Stimulated activated CD8-positive, alpha-beta memory T cell treated with anti-CD3 and anti-CD28 coated beads, Interleukin-12 subunit alpha, Interleukin-12 subunit beta, amount 100 ng/mL, for 24 hours (primary cell): Measurements from ENCODE around the gene SH3BP1.
"Not testable (repeated sequence)": the region's sequence is repeated elsewhere in the genome, so short reads cannot be mapped to it uniquely, and the experiment has no call there.

Experiments used
- DNase-seq: peaks from one replicate; pipeline ENCODE4 v3.0.0-alpha.2; 2020; ENCODE audit errors: extremely low read depth

SH3BP1 gene, protein sequence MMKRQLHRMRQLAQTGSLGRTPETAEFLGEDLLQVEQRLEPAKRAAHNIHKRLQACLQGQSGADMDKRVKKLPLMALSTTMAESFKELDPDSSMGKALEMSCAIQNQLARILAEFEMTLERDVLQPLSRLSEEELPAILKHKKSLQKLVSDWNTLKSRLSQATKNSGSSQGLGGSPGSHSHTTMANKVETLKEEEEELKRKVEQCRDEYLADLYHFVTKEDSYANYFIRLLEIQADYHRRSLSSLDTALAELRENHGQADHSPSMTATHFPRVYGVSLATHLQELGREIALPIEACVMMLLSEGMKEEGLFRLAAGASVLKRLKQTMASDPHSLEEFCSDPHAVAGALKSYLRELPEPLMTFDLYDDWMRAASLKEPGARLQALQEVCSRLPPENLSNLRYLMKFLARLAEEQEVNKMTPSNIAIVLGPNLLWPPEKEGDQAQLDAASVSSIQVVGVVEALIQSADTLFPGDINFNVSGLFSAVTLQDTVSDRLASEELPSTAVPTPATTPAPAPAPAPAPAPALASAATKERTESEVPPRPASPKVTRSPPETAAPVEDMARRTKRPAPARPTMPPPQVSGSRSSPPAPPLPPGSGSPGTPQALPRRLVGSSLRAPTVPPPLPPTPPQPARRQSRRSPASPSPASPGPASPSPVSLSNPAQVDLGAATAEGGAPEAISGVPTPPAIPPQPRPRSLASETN

DNA sequence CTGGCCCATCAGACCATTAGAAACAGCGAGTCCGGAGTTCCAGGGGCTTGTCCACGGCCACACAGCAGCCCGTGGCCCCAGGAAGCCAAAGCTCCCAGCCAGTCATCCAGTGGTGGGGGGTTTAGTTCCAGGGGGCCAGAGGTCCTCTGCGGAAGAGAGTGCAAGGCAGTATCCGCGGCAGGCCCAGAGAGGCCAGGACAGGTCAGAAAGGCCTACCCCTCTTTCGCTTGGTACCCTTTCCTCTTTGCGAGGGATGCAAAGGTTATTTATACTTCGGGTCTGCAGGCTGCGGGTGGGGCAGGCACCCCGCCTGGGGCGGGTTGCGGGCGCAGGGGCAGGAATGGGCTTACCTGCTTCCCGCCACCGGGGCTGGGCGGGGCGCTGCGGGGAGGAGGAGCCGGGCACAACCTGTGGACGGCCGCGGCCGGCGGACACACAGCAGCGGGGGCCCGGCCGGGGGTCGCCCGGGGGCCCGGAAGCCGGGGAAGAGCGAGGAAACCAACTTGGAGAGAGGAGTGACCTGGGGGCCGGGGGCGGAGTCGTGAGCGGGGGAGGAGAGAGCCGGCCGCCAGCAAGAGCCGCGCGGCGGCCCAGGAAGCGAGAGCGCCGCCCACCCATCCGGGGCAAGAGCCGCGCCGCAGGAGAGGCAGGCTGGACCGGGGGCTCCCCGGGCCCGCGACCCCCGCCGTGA is at the start of gene SH3BP1:
Gene SH3BP1, plus strand, starts transcription at position 600 of the 691 bp plus-strand sequence. CDS start 119 bp downstream, outside the sequence.
- no peak for DNase-seq

DNA sequence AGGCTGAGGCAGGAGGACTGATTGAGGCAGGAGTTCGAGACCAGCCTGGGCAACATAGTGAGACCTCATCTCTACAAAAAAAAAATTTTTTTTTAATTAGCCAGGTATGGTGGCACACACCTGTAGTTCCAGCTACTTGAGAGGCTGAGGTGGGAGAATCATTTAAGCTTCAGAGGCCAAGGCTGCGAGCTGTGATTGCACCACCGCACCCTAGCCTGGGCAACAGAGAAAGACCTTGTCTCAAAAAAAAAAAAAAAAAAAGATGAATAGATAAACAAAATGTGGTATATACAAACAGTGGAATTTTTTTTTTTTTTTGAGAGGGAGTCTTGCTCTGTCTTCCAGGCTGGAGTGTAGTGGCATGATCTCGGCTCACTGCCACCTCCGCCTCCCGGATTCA is 48.4 kb upstream of the SH3BP1 start:
- DNase-seq = not testable (repeated sequence)

DNA sequence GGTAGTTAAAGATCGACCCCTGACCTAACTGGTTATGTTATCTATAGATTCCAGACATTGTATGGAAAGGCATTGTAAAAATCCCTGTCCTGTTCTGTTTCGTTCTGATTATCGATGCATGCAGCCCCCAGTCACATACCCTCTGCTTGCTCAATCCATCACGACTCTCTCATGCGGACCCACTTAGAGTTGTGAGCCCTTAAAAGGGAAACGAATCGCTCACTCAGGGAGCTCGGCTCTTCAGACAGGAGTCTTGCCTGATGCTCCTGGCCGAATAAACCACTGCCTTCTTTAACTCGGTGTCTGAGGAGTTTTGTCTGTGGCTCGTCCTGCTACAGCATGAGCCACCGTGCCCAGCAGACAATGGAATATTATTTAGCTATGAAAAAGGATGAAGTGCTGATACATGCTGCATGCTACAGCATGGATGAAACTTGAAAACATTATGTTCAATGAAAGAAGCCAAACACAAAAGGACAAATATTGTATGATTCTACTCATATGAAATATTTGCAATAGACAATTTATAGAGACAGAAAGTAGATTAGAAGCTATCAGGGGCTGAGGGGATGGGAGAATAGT is 47.6 kb upstream of the SH3BP1 start:
- DNase-seq = no peak

DNA sequence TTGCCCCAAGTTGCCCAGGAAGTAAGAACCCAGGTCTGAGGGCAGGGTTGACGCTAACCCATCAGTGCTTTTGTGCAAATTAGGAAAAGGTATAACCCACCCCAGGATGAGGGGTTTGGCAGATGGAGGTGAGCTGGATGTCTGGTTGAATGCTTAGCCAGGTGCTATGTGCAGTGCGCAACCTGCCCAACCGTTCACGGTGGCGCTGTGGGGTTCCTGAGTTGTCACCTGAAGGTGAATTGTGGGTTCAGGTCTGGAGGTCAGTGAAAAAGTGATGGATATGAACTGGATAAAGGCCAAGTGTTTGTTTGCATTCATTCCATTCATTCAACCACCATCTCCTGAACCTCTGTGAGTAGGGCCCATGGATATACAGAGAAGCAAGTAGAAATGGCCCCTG is 45.2 kb upstream of the SH3BP1 start:
- DNase-seq = no peak

DNA sequence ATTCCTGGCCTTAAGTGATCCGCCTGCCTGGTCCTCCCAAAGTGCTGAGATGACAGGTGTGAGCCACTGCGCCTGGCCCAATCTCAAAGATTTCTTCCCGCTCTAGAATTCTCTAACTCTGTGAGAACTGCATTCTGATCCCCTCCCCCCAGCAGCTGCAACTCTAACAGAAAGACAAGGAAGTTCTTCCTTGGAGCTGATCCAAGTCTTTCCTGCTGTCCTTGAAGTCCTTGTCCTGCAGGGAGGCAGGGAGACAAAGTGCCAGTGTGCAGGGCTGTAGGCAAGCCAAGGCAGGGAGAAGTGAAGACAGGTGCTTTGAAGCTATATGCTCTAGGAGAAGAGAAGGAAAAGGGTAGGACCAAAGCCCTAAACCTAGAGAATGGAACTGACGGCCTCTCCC is 40.3 kb upstream of the SH3BP1 start:
- no peak for DNase-seq

DNA sequence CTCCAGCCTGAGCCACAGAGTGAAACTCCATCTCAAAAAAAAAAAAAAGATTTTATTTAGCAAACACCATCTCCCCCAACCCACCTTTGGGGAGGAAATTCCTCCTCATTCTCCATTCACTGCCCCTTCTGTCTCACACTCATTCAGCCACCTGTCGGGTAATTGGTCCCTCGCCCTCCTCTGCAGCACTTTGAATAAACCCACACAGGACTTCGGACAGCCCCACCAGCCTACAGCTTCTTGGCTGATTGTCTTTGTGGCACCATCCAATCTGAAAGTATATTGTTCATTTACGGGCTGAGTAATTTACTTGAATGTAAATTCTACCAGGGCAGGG is 38.3 kb upstream of the SH3BP1 start:
- no peak for DNase-seq

DNA sequence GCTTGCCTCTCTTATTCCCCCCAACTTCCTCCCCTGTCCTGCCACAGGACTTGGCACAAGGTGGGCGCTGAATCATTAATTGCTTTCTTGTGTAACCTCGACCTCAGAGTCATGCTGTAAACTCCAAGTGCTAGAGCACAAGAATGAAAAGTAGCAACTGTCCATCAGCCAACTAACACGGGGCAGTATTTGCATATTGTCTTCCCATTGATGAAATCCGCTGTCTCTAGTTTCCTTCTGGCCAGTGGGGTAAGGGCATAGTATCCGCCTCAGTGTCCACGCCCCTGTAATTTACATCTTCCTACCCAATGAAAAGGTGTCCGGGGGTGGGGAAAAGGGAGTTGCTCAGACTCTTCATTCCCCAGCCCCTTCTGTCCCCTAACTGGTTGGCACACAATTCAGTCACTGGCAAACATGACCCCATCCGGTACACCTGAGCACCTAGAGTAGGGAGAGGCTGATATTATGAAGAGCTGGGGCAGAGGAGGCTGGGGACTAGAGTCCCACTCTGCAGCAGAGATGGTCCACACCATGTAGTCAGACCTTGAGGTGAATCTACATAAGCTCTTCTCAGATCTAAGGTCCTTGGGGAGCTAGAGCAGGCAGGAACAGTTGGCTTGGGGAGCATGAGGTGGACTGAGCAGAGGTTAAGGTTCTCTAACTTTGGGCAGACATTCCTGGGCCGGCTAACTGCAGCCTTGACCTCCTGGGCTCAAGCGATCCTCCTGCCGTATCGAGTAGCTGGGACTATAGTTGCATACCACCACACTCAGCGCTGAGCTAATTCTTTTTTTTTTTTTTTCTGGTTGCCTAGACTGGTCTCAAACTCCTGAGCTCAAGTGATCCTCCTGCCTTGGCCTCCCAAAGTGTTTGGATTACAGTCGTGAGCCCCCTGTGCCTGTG is 37.7 kb upstream of the SH3BP1 start:
- no peak for DNase-seq

DNA sequence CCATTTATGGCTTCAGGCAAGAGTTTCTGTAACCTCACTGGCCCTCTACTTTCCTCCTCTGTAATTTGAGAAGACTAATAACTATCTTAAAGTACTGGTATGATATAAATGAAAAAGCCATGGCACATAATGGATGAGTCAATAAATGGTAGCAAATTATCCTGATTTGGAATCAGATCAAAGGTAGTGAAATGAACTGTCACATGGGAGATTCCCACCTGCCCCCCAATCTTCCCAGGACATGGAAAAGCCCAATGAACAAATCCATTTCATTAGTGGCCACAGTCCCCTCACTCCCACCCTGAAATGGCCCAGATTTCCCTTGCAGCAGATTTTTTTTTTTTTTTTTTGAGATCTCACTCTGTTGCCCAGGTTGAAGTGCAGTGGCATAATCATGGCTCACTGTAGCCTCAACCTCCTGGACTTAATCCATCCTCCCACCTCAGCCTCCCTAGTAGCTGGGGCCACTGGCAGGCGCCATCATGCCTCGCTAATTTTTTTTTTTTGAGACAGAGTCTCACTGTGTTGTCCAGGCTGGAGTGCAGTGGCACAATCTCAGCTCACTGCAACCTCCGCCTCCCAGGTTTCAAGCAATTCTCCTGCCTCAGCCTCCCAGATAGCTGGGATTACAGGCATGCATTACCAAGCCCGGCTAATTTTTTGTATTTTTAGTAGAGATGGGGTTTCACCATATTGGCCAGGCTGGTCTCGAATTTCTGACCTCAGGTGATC is 36.8 kb upstream of the SH3BP1 start:
- DNase-seq = not testable (repeated sequence)

DNA sequence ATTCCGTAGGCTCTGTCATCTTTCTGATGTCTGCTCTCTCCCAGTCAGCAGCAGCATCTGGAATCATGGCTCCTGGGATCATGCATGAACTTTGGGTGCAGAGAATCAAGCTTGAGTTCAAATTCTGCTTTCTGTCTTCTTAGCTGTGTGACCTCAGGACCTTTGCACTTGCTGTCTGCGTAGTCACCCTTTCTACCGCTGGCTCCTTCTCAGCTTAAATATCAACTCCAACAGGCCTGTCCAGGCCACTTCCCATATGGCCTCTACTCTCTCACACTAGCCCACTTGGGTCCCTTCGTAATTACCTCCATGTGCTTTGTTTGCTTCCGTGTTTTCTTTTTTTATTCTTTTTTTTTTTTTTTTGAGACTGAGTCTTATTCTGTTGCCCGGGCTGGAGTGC is 35.4 kb upstream of the SH3BP1 start:
- DNase-seq = no peak

DNA sequence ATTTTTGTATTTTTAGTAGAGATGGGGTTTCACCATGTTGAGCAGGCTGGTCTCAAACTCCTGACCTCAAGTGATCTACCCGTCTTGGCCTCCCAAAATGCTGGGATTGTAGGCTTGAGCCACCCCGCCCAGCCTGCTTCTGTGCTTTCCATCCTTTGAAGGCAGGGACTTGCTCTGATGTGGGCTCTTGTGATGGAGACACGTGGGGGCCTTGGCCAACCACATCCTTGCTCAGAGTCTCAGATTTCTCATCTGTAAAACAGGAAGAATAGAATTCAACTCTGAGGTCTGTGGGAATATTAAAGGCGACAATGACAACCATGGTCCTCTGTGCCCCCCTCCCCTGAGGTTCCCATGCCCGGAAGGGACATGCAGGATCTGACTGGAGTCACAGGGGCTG is 34.6 kb upstream of the SH3BP1 start:
- no peak for DNase-seq

DNA sequence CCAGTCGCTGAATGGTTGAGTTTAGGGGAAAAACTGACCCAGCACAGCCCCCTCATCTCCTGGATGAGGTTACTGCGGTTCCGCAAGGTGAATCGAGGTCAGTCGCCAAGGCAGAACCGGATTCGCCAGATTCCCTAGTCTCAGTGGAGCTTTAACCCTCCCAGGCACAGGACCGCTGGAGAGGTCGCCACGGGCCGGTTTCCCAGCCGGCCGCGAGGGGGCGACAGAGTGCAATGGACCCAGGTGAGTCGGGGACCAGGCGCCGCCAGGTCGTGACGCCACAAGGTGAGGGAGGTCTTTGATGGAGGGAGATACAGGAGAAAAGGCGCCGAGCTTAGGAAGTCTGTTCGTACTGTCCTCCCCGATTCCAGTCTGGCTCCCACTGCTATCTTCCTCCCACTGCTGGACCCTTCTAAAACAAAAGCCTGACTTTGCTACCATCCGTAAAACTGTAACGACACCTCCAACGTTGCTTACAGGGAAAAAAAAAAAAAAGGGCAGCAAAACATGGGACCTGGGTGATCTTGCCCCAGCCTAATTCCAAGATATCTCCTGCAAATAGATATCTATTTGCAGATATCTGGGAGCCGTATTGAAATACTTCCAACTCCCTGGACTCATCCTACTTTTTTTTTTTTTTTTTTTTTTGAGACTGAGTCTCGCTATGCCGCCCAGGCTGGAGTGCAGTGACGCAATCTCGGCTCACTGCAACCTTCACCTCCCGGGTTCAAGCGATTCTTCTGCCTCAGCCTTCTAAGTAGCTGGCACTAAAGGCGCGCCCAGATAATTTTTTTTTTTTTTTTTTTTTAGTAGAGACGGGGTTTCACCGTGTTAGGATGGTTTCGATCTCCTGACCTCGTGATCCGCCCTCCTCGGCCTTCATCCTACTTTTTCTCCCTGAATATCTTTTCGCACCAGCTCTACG is 32.2 kb upstream of the SH3BP1 start:
- DNase-seq = peak; percentile 72

DNA sequence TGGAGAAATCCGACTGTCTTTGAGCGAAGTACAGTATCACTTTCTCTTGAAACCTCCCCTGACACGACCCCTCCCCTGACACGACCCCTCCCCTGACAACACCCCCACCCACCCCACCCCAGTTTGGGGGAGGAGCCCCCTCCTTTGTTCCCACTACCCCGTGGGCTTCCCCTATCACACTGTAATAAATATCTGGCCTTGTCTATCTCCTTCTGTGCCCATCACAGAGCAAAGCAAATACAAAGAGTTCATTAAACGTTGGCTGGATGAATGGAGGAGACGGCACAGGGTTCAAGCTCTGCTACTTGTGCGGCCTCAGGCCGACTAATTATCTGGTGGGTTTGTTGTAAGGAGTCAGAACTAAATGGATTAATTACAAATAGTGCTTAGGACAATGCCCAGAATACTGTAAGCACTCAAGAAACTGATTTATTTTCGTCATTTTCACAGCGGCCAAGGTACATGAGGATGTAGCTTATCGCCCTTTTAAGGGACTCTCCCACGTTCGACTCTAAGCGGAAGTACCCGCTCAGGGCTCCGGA is 31.5 kb upstream of the SH3BP1 start:
- no peak for DNase-seq

DNA sequence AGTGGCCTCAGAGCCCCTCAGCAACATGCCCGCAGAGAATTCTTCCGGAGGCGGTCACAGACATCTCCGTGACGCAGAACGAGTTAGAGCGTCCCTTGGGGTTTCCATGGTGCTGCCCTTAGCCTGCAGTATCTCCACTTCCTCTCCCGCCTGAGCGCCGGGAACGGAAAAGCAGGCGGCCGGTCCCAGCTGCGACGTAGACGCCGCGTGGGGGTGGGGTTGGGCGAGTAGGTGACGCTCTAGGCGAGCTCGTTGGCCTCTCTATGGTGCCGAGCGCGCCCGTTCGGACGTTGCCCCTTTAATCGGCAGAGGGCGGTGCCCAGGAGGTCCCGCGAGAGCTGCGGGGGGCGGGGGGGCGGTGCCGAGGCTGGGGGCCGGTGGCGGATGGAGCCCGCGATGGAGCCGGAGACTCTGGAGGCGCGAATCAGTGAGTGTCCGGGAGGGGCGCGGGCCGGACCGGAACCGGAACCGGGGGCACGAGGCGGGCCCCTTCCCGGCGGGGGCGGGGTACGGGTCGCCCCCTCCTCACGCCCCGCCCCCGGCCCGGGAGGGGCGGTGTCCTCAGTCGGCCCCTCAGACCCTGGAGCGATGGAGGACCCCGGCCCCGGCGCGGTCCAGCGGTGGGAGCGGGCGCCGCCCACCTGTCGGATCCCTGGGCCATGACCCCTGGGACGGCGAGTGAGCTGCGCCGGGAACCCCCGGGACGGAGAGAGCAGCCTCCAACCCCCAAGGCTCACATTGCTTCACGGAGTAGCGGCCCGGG is 30.8 kb upstream of the SH3BP1 start, which contains the start of gene GGA1:
Gene GGA1, plus strand, starts transcription at position 358 of the 763 bp plus-strand sequence. Its CDS starts 27 bp downstream, at position 385.
- DNase-seq = peak; percentile 93

DNA sequence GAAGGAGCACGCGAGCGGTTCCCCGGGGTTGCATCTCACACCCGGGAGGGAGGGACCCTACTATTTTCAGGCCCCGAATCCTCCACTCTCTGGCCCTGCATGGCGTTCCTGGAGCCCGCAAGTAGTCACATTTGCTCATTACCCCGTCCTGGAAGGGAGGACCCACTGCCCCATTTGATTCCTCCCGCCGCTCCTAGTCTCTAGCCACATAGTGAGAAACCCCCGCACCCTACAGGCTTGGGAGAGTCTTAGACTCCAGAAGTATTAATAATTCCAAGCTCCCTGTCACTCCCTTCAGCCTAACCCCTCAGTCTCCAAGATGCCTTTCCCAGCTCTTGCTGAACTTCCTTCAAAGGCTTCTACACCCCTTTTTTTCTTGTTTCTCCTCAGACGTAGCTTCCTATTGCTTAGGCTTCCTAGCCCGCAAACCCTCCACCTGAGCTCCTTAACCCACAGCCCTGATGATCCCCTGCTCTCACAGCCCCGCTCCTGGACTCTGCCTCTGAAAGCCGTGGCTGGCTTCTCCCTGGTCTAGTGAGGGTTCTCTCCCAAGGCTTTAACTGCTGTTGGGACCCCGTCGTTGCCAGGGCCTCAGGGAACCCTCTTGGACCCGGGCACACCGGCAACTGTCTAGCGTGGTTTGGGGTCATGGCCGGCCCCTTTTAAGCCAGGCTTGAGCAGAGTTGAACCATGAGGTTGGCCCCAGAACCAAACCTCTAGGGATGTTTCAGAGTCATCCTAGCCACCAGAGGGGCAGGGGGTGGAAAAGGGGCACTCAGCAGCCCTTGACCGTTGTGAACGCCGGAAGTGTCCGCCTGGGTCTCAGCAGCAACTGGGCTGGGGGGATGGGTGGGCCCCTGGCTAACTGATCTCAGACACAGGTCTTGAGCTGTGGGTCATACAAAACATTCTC is 30.0 kb upstream of the SH3BP1 start:
- DNase-seq = no peak

DNA sequence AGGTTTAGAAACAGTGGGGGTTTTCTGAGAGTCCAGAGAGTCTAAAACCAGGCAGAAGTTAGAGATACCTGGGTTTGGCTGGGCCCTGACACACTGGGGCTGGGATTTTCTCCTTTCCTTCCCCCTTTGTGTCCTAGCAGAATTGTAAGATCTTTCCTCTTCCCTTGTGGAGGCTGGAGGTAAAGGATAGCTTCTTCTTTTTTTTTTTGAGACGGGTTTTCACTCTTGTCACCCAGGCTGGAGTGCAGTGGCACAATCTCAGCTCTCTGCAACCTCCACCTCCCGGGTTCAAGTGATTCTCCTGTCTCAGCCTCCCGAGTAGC is 29.4 kb upstream of the SH3BP1 start:
- DNase-seq = not testable (repeated sequence)

DNA sequence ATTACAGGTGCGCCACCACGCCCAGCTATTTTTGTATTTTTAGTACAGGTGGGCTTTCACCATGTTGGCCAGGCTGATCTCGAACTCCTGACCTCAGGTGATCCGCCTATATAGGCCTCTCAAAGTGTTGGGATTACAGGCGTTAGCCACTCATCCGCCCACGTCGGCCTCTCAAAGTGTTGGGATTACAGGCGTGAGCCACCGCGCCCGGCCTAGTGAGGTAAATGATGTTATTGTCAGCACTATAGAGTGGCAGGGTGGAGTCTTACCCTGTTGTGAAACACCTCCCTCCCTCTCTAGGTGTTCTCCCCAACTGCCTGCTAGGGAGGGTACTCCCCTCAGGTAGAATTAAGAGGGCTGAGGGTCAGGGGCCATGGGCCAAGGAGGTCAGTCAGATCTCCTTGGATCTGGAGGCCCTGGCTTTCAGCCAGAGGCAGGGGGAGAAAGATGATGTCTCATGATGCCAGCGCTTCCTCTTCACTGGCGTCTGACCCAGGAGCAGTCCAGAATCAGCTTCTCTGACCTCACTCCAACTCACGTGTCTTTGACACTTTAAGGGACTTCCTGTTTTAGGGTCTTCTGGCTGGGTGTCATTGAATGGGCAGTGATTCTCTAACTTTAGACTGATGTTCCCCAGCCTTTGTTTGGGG is 28.9 kb upstream of the SH3BP1 start:
- no peak for DNase-seq

DNA sequence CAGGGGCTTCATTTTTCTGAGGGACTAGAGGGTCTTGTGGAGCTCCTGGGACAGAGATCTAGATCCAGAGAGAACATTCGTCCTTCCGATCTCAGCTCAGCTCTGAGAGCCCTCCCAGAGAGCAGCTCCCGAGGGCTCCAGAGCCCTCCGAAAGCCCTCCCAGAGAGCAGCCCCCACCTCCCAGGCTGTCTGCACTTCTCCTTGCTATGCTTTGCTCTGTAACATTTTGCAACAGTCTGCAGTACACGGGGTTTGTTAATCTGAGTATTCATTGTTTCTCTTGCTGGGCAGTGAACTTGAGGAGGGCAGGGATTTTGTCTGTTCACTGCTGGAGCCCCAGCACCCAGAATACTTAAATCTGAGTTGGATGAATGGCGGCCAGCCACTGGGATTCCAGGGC is 28.3 kb upstream of the SH3BP1 start:
- no peak for DNase-seq
